Measurements from ENCODE around the gene EPB41L2. TPM values are rescaled to one million over a fixed set of nuclear protein-coding genes. Genes with fewer than 3 reads are reported as not detected.
"Not testable (repeated sequence)": the region's sequence is repeated elsewhere in the genome, so short reads cannot be mapped to it uniquely, and the experiment has no call there.

Gene EPB41L2
- total RNA-seq, 2 donors from 2014 or later, result 30.5 to 31.0 TPM

GRCh38 chr6:131001945-131002660, 60.9 kb downstream of the EPB41L2 start:
- H3K9me3 Mint-ChIP-seq, result peaks cover 4% of the 10 kb centered on the region
- H3K27ac Mint-ChIP-seq, result no peak overlapping the region
- H3K4me1 Mint-ChIP-seq (ENCODE audit: low read depth in 2 of 2), result no peaks in the 10 kb centered on the region
- ATAC-seq (no peak), DNase-seq (ENCODE audit: low spot score) (no peak)
- peaks cover 18 to 20% of the 10 kb centered on the region in 2 donors for H3K27me3 Mint-ChIP-seq
- no peak overlapping the region for H3K4me3 Mint-ChIP-seq
- H3K36me3 Mint-ChIP-seq, result peaks cover 6% of the 10 kb centered on the region

GRCh38 chr6:131001111-131001736, 61.8 kb downstream of the EPB41L2 start:
- Mint-ChIP-seq H3K4me1 (ENCODE audit: low read depth in 2 of 2) (no peaks in the 10 kb centered on the region), H3K9me3 (no peaks in the 10 kb centered on the region), H3K4me3 (no peak overlapping the region), H3K27ac (no peak overlapping the region), H3K27me3 (peaks cover 14 to 21% of the 10 kb centered on the region in 2 donors), H3K36me3 (no peaks in the 10 kb centered on the region)
- no peak for ATAC-seq
- DNase-seq (ENCODE audit: low spot score), result no peak

GRCh38 chr6:131000544-131000943, 62.5 kb downstream of the EPB41L2 start:
- Mint-ChIP-seq H3K27me3 (peaks cover 11 to 21% of the 10 kb centered on the region in 2 donors), H3K27ac (no peak overlapping the region), H3K9me3 (no peaks in the 10 kb centered on the region), H3K4me1 (ENCODE audit: low read depth in 2 of 2) (no peaks in the 10 kb centered on the region), H3K36me3 (no peaks in the 10 kb centered on the region), H3K4me3 (no peak overlapping the region)
- DNase-seq (ENCODE audit: low spot score) (no peak), ATAC-seq (no peak)

GRCh38 chr6:130997061-130997753, 65.8 kb downstream of the EPB41L2 start:
- DNase-seq (ENCODE audit: low spot score) (no peak), ATAC-seq (no peak)
- no peaks in the 10 kb centered on the region for H3K9me3 Mint-ChIP-seq
- H3K4me1 Mint-ChIP-seq (ENCODE audit: low read depth in 2 of 2), result no peaks in the 10 kb centered on the region
- peaks cover 11 to 21% of the 10 kb centered on the region in 2 donors for H3K27me3 Mint-ChIP-seq
- no peak overlapping the region for H3K27ac Mint-ChIP-seq
- H3K4me3 Mint-ChIP-seq, result no peak overlapping the region
- H3K36me3 Mint-ChIP-seq, result no peaks in the 10 kb centered on the region

GRCh38 chr6:130996635-130997034, 66.4 kb downstream of the EPB41L2 start:
- DNase-seq (ENCODE audit: low spot score) (no peak), ATAC-seq (no peak)
- Mint-ChIP-seq H3K4me1 (ENCODE audit: low read depth in 2 of 2) (no peaks in the 10 kb centered on the region), H3K27ac (no peak overlapping the region), H3K27me3 (peaks cover 8 to 21% of the 10 kb centered on the region in 2 donors), H3K4me3 (no peak overlapping the region), H3K36me3 (no peaks in the 10 kb centered on the region), H3K9me3 (no peaks in the 10 kb centered on the region)

- Mint-ChIP-seq H3K4me3 (no peak overlapping the region), H3K27ac (no peak overlapping the region), H3K9me3 (no peaks in the 10 kb centered on the region), H3K36me3 (no peaks in the 10 kb centered on the region), H3K4me1 (ENCODE audit: low read depth in 2 of 2) (no peaks in the 10 kb centered on the region), H3K27me3 (peaks cover 8 to 16% of the 10 kb centered on the region in 2 donors)
- DNase-seq (ENCODE audit: low spot score), result no peak
- ATAC-seq, result no peak
Measured at GRCh38 chr6:130995783-130996447, 67.1 kb downstream of the EPB41L2 start.

- DNase-seq (ENCODE audit: low spot score), result no peak
- Mint-ChIP-seq H3K27ac (no peak overlapping the region), H3K4me1 (ENCODE audit: low read depth in 2 of 2) (no peaks in the 10 kb centered on the region), H3K27me3 (peaks cover 8 to 14% of the 10 kb centered on the region in 2 donors), H3K4me3 (no peak overlapping the region), H3K36me3 (no peaks in the 10 kb centered on the region), H3K9me3 (no peaks in the 10 kb centered on the region)
- ATAC-seq, result no peak
Measured at GRCh38 chr6:130994319-130995097, 68.5 kb downstream of the EPB41L2 start.

- Mint-ChIP-seq H3K27me3 (peaks cover 4 to 6% of the 10 kb centered on the region in 2 donors), H3K4me3 (no peak overlapping the region), H3K36me3 (no peaks in the 10 kb centered on the region), H3K4me1 (ENCODE audit: low read depth in 2 of 2) (no peaks in the 10 kb centered on the region), H3K9me3 (no peaks in the 10 kb centered on the region), H3K27ac (no peak overlapping the region)
- DNase-seq (ENCODE audit: low spot score) (no peak), ATAC-seq (no peak)
Measured at GRCh38 chr6:130993292-130993765, 69.7 kb downstream of the EPB41L2 start.

- Mint-ChIP-seq H3K27me3 (no peaks in the 10 kb centered on the region), H3K4me1 (ENCODE audit: low read depth in 2 of 2) (no peaks in the 10 kb centered on the region), H3K36me3 (no peaks in the 10 kb centered on the region), H3K9me3 (no peaks in the 10 kb centered on the region), H3K27ac (no peak overlapping the region), H3K4me3 (no peak overlapping the region)
- DNase-seq (ENCODE audit: low spot score) (no peak), ATAC-seq (no peak)
Measured at GRCh38 chr6:130991422-130992137, 71.5 kb downstream of the EPB41L2 start.

- not testable (repeated sequence) for H3K4me3 Mint-ChIP-seq; H3K9me3 Mint-ChIP-seq; H3K36me3 Mint-ChIP-seq; DNase-seq (ENCODE audit: low spot score); H3K27ac Mint-ChIP-seq; H3K27me3 Mint-ChIP-seq; ATAC-seq; H3K4me1 Mint-ChIP-seq (ENCODE audit: low read depth in 2 of 2)
Measured at GRCh38 chr6:130987539-130987938, 75.5 kb downstream of the EPB41L2 start.

GRCh38 chr6:130985115-130985514, 77.9 kb downstream of the EPB41L2 start:
- H3K9me3 Mint-ChIP-seq, result peaks cover 4% of the 10 kb centered on the region
- DNase-seq (ENCODE audit: low spot score), result no peak
- no peaks in the 10 kb centered on the region for H3K27me3 Mint-ChIP-seq
- no peaks in the 10 kb centered on the region for H3K4me1 Mint-ChIP-seq (ENCODE audit: low read depth in 2 of 2)
- no peak for ATAC-seq
- H3K36me3 Mint-ChIP-seq, result peaks cover 8% of the 10 kb centered on the region
- no peak overlapping the region for H3K4me3 Mint-ChIP-seq
- H3K27ac Mint-ChIP-seq, result no peak overlapping the region

- peaks cover 4% of the 10 kb centered on the region for H3K9me3 Mint-ChIP-seq
- H3K36me3 Mint-ChIP-seq, result peaks cover 8% of the 10 kb centered on the region
- H3K27ac Mint-ChIP-seq, result no peak overlapping the region
- H3K4me1 Mint-ChIP-seq (ENCODE audit: low read depth in 2 of 2), result peaks cover 0 to 5% of the 10 kb centered on the region in 2 donors
- ATAC-seq, result no peak
- no peak for DNase-seq (ENCODE audit: low spot score)
- no peaks in the 10 kb centered on the region for H3K27me3 Mint-ChIP-seq
- H3K4me3 Mint-ChIP-seq, result no peak overlapping the region
Measured at GRCh38 chr6:130982941-130983456, 80.0 kb downstream of the EPB41L2 start.
